CD4-positive, alpha-beta T cell treated with Interleukin-6 for 4 hours (primary cell): Measurements from ENCODE around the gene CLEC10A.
"Not testable (repeated sequence)": the region's sequence is repeated elsewhere in the genome, so short reads cannot be mapped to it uniquely, and the experiment has no call there.

Experiments
- DNase-seq: peaks from one replicate; pipeline ENCODE4 v3.0.0-alpha.2; 2020; ENCODE audit warnings: mixed read lengths

Gene CLEC10A

GRCh38 chr17:7068268-7068667 is 11.8 kb downstream of the CLEC10A start:
- DNase-seq, result no peak

GRCh38 chr17:7067198-7067597 is 12.9 kb downstream of the CLEC10A start:
- no peak for DNase-seq

GRCh38 chr17:7064261-7064660 is 15.8 kb downstream of the CLEC10A start:
- DNase-seq, result no peak

GRCh38 chr17:7063518-7064094 is 16.4 kb downstream of the CLEC10A start:
- DNase-seq, result no peak

- no peak for DNase-seq
Measured at GRCh38 chr17:7060165-7060891, 19.7 kb downstream of the CLEC10A start.

GRCh38 chr17:7058831-7059447 is 21.1 kb downstream of the CLEC10A start:
- no peak for DNase-seq

- DNase-seq, result no peak
Measured at GRCh38 chr17:7056386-7056785, 23.7 kb downstream of the CLEC10A start.

GRCh38 chr17:7050583-7050982 is 29.5 kb downstream of the CLEC10A start:
- DNase-seq, result not testable (repeated sequence)

- DNase-seq, result no peak
Measured at GRCh38 chr17:7048968-7049367, 31.1 kb downstream of the CLEC10A start.

GRCh38 chr17:7047566-7047965 is 32.5 kb downstream of the CLEC10A start:
- DNase-seq, result no peak

- DNase-seq, result peak; percentile 77
Measured at GRCh38 chr17:7046725-7047397, 33.2 kb downstream of the CLEC10A start.

GRCh38 chr17:7046127-7046724 is 33.8 kb downstream of the CLEC10A start:
- DNase-seq, result peak; percentile 64

- peak; percentile 55 for DNase-seq
Measured at GRCh38 chr17:7045492-7046126, 34.4 kb downstream of the CLEC10A start.

GRCh38 chr17:7043497-7044198 is 36.4 kb downstream of the CLEC10A start, which contains the start of gene SLC16A11:
TSS of gene SLC16A11 (minus strand) at chr17:7044092. CDS start at chr17:7043513, 579 bp downstream.
- peak; percentile 41 for DNase-seq

- DNase-seq, result no peak
Measured at GRCh38 chr17:7043182-7043496, 36.9 kb downstream of the CLEC10A start.

GRCh38 chr17:7042501-7043181 is 37.4 kb downstream of the CLEC10A start:
- peak; percentile 53 for DNase-seq

- DNase-seq, result no peak
Measured at GRCh38 chr17:7041607-7042500, 38.2 kb downstream of the CLEC10A start.

GRCh38 chr17:7039832-7040231 is 40.2 kb downstream of the CLEC10A start:
- DNase-seq, result no peak

GRCh38 chr17:7038025-7038862 is 41.8 kb downstream of the CLEC10A start:
- no peak for DNase-seq
